Ovary (tissue), 3 donors: Measurements from ENCODE around the gene MAL.

ENCODE experiments used
- CTCF ChIP-seq, 3 donors: fragments of 450-650 bp in 2 of 3; fragments of 200-600 bp in 1 of 3; IDR thresholded peaks; one replicate each; pipeline versions ENCODE4 v1.5.1 to v1.8.0; 2016 to 2022; ENCODE audit warnings: antibody characterized with exemption in 3 of 3, mild to moderate bottlenecking in 1 of 3
- EP300 ChIP-seq: sonication (generic); formaldehyde crosslinking; IDR thresholded peaks from one replicate; pipeline ENCODE4 v1.6.1; 2017; ENCODE audit warnings: antibody characterized with exemption
- donor health status: DM: no; HTN: no; CAD: no.

- TF ChIP-seq CTCF (IDR thresholded peaks at IDR 0.05) (no peak), EP300 (no peak)
Measured at GRCh38 chr2:95074663-95075439, 49.3 kb downstream of the MAL start.
